Liver (tissue), 3 donors: ENCODE data around the gene LGALS7.

Source experiments
- ATF3 ChIP-seq: IDR thresholded peaks from 2 replicates; pipeline ENCODE4 v1.6.1; 2016; ENCODE audit warnings: antibody characterized with exemption
- GABPA ChIP-seq, 2 donors: IDR thresholded peaks in 1 of 2; conservative IDR thresholded peaks in 1 of 2; 2 replicates each; pipeline ENCODE4 v1.6.1; 2016; ENCODE audit warnings: antibody characterized with exemption in 2 of 2, mild to moderate bottlenecking in 1 of 2, moderate library complexity in 1 of 2
- MAX ChIP-seq: IDR thresholded peaks from 2 replicates; pipeline ENCODE4 v1.6.1; 2016; ENCODE audit warnings: antibody characterized with exemption
- RAD21 ChIP-seq, 2 donors: IDR thresholded peaks; 2 replicates each; pipeline ENCODE4 v1.6.1; 2016; ENCODE audit warnings: antibody characterized with exemption in 2 of 2, mild to moderate bottlenecking in 2 of 2
- SP1 ChIP-seq: IDR thresholded peaks from 2 replicates; pipeline ENCODE4 v1.6.1; 2018; ENCODE audit warnings: antibody characterized with exemption, mild to moderate bottlenecking
- YY1 ChIP-seq: IDR thresholded peaks from 2 replicates; pipeline ENCODE4 v1.6.1; 2016; ENCODE audit warnings: antibody characterized with exemption, mild to moderate bottlenecking
- TF ChIP-seq, protein P1 (sequence below): fragments of 150-350 bp; IDR thresholded peaks from 2 replicates; pipeline ENCODE4 v1.5.1; 2017; ENCODE audit warnings: improper control_type of control experiment, low read depth, low read length; ENCODE audit not compliant: missing input control
- donor health status: healthy.
- donor health status: healthy.

GRCh38 chr19:38817081-38817480 is 43.8 kb upstream of the LGALS7 start:
- TF ChIP-seq, protein P1, sequence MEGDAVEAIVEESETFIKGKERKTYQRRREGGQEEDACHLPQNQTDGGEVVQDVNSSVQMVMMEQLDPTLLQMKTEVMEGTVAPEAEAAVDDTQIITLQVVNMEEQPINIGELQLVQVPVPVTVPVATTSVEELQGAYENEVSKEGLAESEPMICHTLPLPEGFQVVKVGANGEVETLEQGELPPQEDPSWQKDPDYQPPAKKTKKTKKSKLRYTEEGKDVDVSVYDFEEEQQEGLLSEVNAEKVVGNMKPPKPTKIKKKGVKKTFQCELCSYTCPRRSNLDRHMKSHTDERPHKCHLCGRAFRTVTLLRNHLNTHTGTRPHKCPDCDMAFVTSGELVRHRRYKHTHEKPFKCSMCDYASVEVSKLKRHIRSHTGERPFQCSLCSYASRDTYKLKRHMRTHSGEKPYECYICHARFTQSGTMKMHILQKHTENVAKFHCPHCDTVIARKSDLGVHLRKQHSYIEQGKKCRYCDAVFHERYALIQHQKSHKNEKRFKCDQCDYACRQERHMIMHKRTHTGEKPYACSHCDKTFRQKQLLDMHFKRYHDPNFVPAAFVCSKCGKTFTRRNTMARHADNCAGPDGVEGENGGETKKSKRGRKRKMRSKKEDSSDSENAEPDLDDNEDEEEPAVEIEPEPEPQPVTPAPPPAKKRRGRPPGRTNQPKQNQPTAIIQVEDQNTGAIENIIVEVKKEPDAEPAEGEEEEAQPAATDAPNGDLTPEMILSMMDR, result no peak
- TF ChIP-seq SP1 (no peak), GABPA (IDR thresholded peaks at IDR 0.05 in 1 of 2, conservative IDR thresholded peaks at IDR 0.05 in 1 of 2) (no peak), ATF3 (no peak), MAX (no peak), YY1 (no peak), RAD21 (IDR thresholded peaks at IDR 0.05) (no peak)
